Astrocyte (in vitro differentiated cells and primary cell): Measurements from ENCODE around the gene MED4. TPM values are rescaled to one million over a fixed set of nuclear protein-coding genes. Genes with fewer than 3 reads are reported as not detected.

Source experiments
- DNase-seq: peaks from one replicate; pipeline ENCODE4 v3.0.0-alpha.2; 2010; ENCODE audit warnings: low read depth
- FAIRE-seq: peaks from 2 replicates; lab custom pipeline; 2011; peaks lifted over from hg19 to GRCh38; lab: Jason Lieb, UNC
- H2AFZ ChIP-seq: 2 replicates; pipeline ENCODE4 v1.6.0; 2012; ENCODE audit warnings: low read depth, low read length, inconsistent platforms
- H3K27ac ChIP-seq: 2 replicates; pipeline ENCODE4 v1.5.1; 2011; ENCODE audit warnings: low read depth, low read length, inconsistent platforms
- H3K27me3 ChIP-seq: 2 replicates; pipeline ENCODE4 v1.6.0; 2011; ENCODE audit warnings: low read length, inconsistent platforms; ENCODE audit not compliant: insufficient read depth
- H3K36me3 ChIP-seq: 2 replicates; pipeline ENCODE4 v1.5.1; 2011; ENCODE audit warnings: low read length, inconsistent platforms; ENCODE audit not compliant: insufficient read depth
- H3K4me1 ChIP-seq: 2 replicates; pipeline ENCODE4 v1.5.1; 2011; ENCODE audit warnings: low read length, inconsistent platforms; ENCODE audit not compliant: insufficient read depth
- H3K4me2 ChIP-seq: 2 replicates; pipeline ENCODE4 v1.6.0; 2012; ENCODE audit warnings: low read length, inconsistent platforms
- H3K4me3 ChIP-seq: 2 replicates; pipeline ENCODE4 v1.5.1; 2011; ENCODE audit warnings: low read depth, mild to moderate bottlenecking, low read length, inconsistent platforms; ENCODE audit not compliant: insufficient read depth
- H3K79me2 ChIP-seq: 2 replicates; pipeline ENCODE4 v1.6.0; 2012; ENCODE audit warnings: mild to moderate bottlenecking, low read length, inconsistent platforms; ENCODE audit not compliant: insufficient read depth
- H3K9ac ChIP-seq: 2 replicates; pipeline ENCODE4 v1.6.0; 2012; ENCODE audit warnings: mild to moderate bottlenecking, low read length, inconsistent platforms
- H3K9me3 ChIP-seq: 2 replicates; pipeline ENCODE4 v1.5.1; 2012; ENCODE audit warnings: low read depth, mild to moderate bottlenecking, low read length, inconsistent platforms; ENCODE audit not compliant: insufficient read depth
- H4K20me1 ChIP-seq: 2 replicates; pipeline ENCODE4 v1.6.0; 2012; ENCODE audit warnings: low read length, inconsistent platforms; ENCODE audit not compliant: insufficient read depth
- H3K27ac Mint-ChIP-seq: one replicate; pipeline ENCODE4 v1.8.0; 2021; ENCODE audit warnings: mild to moderate bottlenecking, mixed read lengths; ENCODE audit not compliant: unreplicated experiment
- H3K27me3 Mint-ChIP-seq: one replicate; pipeline ENCODE4 v1.8.0; 2021; ENCODE audit warnings: low read depth, mixed read lengths; ENCODE audit not compliant: unreplicated experiment
- H3K36me3 Mint-ChIP-seq: one replicate; pipeline ENCODE4 v1.8.0; 2021; ENCODE audit warnings: low read depth, mixed read lengths; ENCODE audit not compliant: unreplicated experiment
- H3K4me1 Mint-ChIP-seq: one replicate; pipeline ENCODE4 v1.8.0; 2021; ENCODE audit warnings: low read depth, mixed read lengths; ENCODE audit not compliant: unreplicated experiment
- H3K4me3 Mint-ChIP-seq: one replicate; pipeline ENCODE4 v1.8.0; 2021; ENCODE audit warnings: mild to moderate bottlenecking, moderate library complexity, mixed read lengths; ENCODE audit not compliant: unreplicated experiment
- H3K9me3 Mint-ChIP-seq: one replicate; pipeline ENCODE4 v1.8.0; 2021; ENCODE audit warnings: mild to moderate bottlenecking, mixed read lengths; ENCODE audit not compliant: unreplicated experiment
- EZH2 ChIP-seq: IDR thresholded peaks from 2 replicates; pipeline ENCODE4 v1.6.1; 2012; ENCODE audit warnings: mild to moderate bottlenecking, low read length, inconsistent platforms; ENCODE audit not compliant: insufficient read depth
- total RNA-seq: library from RNA; stranded (reverse); gene quantifications from 2 replicates; pipeline ENCODE4 v1.2.1, GENCODE V29; 2021
- TF ChIP-seq, protein P1 (sequence below): IDR thresholded peaks from 2 replicates; pipeline ENCODE4 v1.5.1; 2011; ENCODE audit warnings: low read depth, mild to moderate bottlenecking, inconsistent platforms, low read length, moderate library complexity; ENCODE audit not compliant: insufficient read depth

The MED4 gene
- total RNA-seq, 1 donor from 2014 or later, result 37.5 TPM

DNA sequence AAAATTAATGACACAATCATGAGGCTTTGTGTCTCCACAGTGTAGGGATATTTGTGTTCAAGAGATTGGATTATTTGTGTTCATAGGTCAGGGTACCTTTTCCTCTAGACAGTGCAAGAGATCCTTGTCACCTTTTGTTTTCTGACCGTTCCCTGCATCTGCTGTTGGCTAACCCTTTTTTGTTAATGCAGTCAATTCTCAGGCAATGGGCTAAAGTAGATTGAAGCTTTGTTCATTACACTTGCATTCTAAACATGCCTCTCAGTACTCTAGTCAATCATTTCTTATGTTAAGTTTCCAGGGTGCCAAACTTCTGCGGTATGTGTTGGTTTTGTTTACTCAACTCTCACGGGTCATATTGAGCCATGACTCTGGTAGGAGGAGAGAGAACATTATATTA lies 1.8 kb upstream of the MED4 start:
- DNase-seq (no peak), FAIRE-seq (no peak)
- H3K4me1 Mint-ChIP-seq, result peaks cover 13% of the 10 kb centered on the region
- H3K36me3 Mint-ChIP-seq, result no peaks in the 10 kb centered on the region
- H3K27me3 ChIP-seq, result no peaks in the 10 kb centered on the region
- peak overlapping the region; percentile 13 for H2AFZ ChIP-seq
- no peak overlapping the region for H3K4me3 Mint-ChIP-seq
- no peaks in the 10 kb centered on the region for H3K9me3 Mint-ChIP-seq
- peaks cover 22% of the 10 kb centered on the region for H4K20me1 ChIP-seq
- no peaks in the 10 kb centered on the region for H3K9me3 ChIP-seq
- H3K27ac Mint-ChIP-seq, result no peak overlapping the region
- H3K27me3 Mint-ChIP-seq, result no peaks in the 10 kb centered on the region
- no peak overlapping the region for H3K4me3 ChIP-seq
- H3K9ac ChIP-seq, result no peak overlapping the region
- TF ChIP-seq EZH2, result no peak
- TF ChIP-seq, protein P1, sequence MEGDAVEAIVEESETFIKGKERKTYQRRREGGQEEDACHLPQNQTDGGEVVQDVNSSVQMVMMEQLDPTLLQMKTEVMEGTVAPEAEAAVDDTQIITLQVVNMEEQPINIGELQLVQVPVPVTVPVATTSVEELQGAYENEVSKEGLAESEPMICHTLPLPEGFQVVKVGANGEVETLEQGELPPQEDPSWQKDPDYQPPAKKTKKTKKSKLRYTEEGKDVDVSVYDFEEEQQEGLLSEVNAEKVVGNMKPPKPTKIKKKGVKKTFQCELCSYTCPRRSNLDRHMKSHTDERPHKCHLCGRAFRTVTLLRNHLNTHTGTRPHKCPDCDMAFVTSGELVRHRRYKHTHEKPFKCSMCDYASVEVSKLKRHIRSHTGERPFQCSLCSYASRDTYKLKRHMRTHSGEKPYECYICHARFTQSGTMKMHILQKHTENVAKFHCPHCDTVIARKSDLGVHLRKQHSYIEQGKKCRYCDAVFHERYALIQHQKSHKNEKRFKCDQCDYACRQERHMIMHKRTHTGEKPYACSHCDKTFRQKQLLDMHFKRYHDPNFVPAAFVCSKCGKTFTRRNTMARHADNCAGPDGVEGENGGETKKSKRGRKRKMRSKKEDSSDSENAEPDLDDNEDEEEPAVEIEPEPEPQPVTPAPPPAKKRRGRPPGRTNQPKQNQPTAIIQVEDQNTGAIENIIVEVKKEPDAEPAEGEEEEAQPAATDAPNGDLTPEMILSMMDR, result no peak
- H3K36me3 ChIP-seq, result no peaks in the 10 kb centered on the region
- peaks cover 10% of the 10 kb centered on the region for H3K4me1 ChIP-seq
- peaks cover 33% of the 10 kb centered on the region for H3K79me2 ChIP-seq
- no peak overlapping the region for H3K27ac ChIP-seq
- H3K4me2 ChIP-seq, result no peak overlapping the region

DNA sequence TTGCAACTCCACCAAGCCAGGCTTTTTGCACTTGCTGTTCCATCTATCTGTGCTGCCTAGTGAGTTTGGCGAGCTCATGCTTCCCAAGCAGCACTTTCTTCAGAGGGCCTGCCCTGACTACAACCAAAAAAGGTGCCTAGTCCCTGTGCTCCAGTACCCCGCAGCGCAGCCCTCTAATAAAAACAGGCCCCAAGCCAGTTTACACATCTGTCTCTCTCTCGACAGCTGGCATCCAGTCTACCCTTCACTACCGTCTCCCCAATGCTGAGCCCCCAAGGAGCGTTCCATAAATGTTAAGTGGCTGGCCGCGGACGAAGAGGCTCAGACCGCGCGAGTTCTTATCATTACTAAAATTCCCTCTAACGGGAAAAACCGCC lies 512 bp downstream of the MED4 start:
- peak overlapping the region; percentile 89 for H3K27ac ChIP-seq

DNA sequence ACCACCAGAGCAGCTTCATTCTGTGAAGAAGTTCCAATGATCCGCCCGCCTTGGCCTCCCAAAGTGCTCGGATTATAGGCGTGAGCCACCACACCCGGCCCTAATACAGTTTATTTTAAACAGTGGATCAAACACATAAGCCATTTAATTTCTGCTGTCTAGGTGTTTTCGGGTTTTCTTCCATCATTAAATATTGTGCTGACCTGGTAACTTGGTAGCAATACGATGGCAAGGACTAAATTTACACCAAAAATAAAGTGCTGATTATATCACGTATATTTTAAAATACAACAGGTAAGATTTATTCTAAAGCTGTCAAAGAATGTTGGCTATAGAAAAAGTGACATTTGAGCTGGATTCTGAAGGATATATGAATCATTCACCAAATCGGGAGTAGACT lies 1.3 kb downstream of the MED4 start:
- Histone ChIP-seq H3K9me3 (no peaks in the 10 kb centered on the region), H3K9ac (peak overlapping the region; percentile 95), H3K79me2 (peaks cover 64% of the 10 kb centered on the region), H3K4me3 (peak overlapping the region; percentile 85), H3K4me2 (peak overlapping the region; percentile 89), H4K20me1 (peaks cover 42% of the 10 kb centered on the region), H3K36me3 (no peaks in the 10 kb centered on the region), H2AFZ (no peak overlapping the region), H3K27me3 (no peaks in the 10 kb centered on the region), H3K27ac (no peak overlapping the region), H3K4me1 (peaks cover 10% of the 10 kb centered on the region)
- Mint-ChIP-seq H3K4me1 (peaks cover 15% of the 10 kb centered on the region), H3K36me3 (no peaks in the 10 kb centered on the region), H3K27me3 (no peaks in the 10 kb centered on the region), H3K27ac (peak overlapping the region; percentile 24), H3K4me3 (peak overlapping the region; percentile 99), H3K9me3 (no peaks in the 10 kb centered on the region)
- DNase-seq, result no peak
- TF ChIP-seq, protein P1, result no peak
- no peak for TF ChIP-seq EZH2
- no peak for FAIRE-seq

More for the DNA sequence above, 512 bp downstream of the MED4 start:
- Histone ChIP-seq H3K27me3 (no peaks in the 10 kb centered on the region), H2AFZ (peak overlapping the region; percentile 72), H3K79me2 (peaks cover 56% of the 10 kb centered on the region), H3K36me3 (no peaks in the 10 kb centered on the region), H3K9me3 (no peaks in the 10 kb centered on the region), H3K4me2 (peak overlapping the region; percentile 89), H4K20me1 (peaks cover 38% of the 10 kb centered on the region), H3K4me1 (peaks cover 10% of the 10 kb centered on the region), H3K9ac (peak overlapping the region; percentile 95), H3K4me3 (peak overlapping the region; percentile 85)
- no peaks in the 10 kb centered on the region for H3K36me3 Mint-ChIP-seq
- no peak for FAIRE-seq
- H3K27me3 Mint-ChIP-seq, result no peaks in the 10 kb centered on the region
- TF ChIP-seq, protein P1, result no peak
- TF ChIP-seq EZH2, result no peak
- DNase-seq, result peak; percentile 1
- peak overlapping the region; percentile 99 for H3K4me3 Mint-ChIP-seq
- peaks cover 15% of the 10 kb centered on the region for H3K4me1 Mint-ChIP-seq
- peak overlapping the region; percentile 24 for H3K27ac Mint-ChIP-seq
- H3K9me3 Mint-ChIP-seq, result no peaks in the 10 kb centered on the region
